HCEC 1CT (cell line): ENCODE measurements around the gene COPZ1.
"Not testable (repeated sequence)": the region's sequence is repeated elsewhere in the genome, so short reads cannot be mapped to it uniquely, and the experiment has no call there.

Experiments
- DNase-seq: peaks from one replicate; pipeline ENCODE4 v3.0.0-alpha.2; 2017

The COPZ1 gene, protein sequence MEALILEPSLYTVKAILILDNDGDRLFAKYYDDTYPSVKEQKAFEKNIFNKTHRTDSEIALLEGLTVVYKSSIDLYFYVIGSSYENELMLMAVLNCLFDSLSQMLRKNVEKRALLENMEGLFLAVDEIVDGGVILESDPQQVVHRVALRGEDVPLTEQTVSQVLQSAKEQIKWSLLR

DNA sequence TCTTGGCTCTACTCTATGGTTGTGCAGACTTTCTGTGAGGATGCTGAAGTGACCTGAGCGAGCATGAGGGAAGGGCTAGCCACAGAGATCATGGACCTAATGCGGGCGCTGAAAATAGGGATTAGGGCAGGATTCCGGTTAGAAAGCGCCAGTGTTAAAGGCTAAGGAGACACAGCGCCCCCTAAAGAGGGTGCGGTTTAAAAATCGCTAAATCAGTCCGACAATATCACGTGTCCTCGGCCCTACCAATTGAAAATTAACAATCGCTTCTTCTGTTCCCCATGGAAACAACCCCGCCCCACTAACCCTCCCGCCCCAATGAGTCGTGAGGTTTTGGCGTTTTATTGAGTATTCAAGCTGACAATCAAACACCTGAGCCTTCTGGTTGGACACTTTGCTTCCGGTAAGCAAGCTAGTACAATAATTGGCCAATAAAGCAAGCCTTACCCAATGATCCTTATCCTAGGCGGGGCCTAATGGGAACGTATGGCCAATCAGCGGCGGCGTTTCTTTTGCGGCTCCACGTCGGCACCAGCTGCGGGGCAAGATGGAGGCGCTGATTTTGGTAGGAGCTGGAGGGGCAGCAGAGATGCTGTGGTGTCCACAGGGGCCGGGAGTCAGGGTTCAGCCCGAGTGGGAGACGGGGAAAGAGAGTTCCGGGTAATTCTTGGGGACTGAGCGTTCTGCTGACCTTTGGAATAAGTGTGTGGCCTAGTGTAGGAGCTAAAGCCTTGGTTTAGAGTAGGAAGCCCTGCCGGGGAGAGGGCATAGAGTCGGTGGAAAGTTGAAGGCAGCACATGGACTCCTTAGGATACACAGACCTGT is at the start of gene COPZ1:
Gene COPZ1 (plus strand): TSS at position 515 of the 825 bp plus-strand sequence. CDS start 33 bp downstream, at position 548.
- peak; percentile 100 for DNase-seq

DNA sequence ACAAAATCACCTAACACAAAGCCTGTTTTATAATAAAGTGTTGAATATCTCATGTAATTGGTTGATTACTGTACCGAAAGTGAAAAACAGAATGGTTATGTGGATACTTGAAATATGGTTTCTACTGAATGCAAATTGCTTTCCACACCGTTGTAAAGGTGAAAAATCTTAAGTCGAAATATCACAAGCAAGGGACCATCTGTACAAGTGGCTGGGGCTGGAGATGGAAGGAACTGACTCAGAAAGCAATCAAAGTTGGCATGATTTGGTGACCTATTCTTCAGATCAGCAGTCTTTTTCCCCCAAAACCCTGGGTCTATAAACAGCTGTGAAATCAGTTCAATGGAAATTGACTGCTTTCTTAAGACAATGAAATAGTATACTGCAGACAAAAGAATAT is 48.6 kb upstream of the COPZ1 start:
- DNase-seq, result no peak

DNA sequence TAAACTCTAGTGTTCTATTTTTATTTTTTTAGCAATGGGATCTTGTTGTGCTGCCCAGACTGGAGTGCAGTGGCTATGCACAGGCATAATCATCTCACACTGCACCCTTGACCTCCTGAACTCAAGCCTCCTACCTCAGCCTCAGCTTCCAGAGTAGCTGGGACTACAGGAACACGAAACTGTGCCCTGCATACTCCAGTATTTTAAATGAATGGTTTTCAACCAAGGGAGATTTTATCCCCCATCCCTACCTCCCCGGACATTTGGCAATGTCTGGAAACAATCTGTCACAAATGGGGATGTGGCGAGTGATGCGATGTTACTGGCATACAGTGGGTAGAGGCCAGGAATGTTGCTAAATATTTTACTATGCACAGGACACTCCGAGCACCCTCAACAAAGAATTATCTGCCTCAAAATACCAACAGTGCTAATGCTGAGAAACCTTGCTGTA is 47.1 kb upstream of the COPZ1 start:
- peak; percentile 37 for DNase-seq

DNA sequence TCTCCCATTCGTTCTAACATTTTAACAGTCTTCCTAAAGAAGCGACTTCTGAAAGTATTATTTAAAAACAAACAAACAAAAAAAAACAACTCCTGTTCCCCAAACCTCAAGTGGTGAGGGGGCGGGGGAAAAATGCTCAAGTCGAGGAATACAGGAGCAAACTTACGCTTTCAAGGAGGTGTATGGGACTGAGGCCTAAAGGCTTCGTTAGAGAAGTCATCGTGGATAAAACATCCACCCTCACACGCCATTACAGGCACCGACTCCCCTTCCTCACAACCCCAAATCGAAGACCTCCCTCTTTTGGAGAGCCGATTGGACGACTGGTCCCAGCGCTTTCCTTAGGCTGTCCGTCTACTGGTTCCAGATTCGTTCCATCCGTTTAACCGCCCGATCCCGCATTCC is 45.7 kb upstream of the COPZ1 start:
- DNase-seq, result no peak

- DNase-seq, result peak; percentile 100
These were observed 45.1 kb upstream of the COPZ1 start, which contains the start of gene CBX5 for GRCh38 chr12:54279632-54280467. Gene CBX5 (minus strand): TSS chr12:54280122. CDS start chr12:54257650, 22,472 bp downstream.

DNA sequence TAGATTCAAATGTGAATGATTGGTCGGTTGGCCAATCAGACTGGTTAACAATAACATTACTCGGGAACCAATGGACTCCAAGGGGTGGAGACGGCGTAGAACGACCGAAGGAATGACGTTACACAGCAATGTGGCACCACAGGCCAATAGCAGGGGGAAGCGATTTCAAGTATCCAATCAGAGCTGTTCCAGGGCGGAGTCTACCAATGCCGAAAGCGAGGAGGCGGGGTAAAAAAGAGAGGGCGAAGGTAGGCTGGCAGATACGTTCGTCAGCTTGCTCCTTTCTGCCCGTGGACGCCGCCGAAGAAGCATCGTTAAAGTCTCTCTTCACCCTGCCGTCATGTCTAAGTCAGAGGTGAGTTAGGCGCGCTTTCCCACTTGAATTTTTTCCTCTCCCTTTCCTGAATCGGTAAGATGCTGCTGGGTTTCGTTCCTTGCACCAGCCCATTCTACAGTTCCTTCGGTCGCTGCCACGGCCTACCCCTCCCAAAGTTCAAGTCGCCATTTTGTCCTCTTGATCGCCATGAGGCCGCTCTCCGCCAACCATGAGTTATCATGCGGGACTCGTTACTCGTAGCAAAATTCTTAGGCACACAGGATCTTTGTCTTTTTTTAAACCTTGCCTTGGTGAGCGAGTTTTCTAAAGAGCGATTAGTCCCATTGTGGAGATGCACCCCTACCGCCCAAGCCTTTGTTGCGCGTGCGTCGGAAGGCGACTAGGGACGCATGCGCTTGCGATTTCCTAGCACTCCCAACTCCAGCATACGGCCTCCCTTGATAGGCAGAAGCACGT is 44.3 kb upstream of the COPZ1 start, which contains the start of gene HNRNPA1:
Gene HNRNPA1 (plus strand): TSS at position 259 of the 793 bp plus-strand sequence. CDS start 82 bp downstream, at position 341.
- DNase-seq, result peak; percentile 100

DNA sequence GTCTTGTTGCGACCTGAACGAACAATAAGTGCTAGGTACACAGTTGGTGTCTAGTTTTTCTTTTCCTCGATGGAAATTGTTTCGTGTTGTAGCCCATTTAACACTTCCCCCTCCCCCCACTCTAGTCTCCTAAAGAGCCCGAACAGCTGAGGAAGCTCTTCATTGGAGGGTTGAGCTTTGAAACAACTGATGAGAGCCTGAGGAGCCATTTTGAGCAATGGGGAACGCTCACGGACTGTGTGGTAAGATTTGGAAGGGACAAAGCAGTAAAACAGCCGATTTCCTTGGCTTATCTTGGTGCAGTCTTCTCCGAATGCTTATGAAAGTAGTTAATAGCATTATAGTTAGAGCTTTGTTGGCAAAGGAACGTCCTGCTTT is 43.7 kb upstream of the COPZ1 start:
- DNase-seq, result not testable (repeated sequence)

- DNase-seq, result not testable (repeated sequence)
These were observed 43.2 kb upstream of the COPZ1 start for GRCh38 chr12:54281694-54282093.

- no peak for DNase-seq
These were observed 41.9 kb upstream of the COPZ1 start for GRCh38 chr12:54282949-54283593.

GRCh38 chr12:54284070-54284780 is 40.7 kb upstream of the COPZ1 start:
- DNase-seq, result not testable (repeated sequence)

DNA sequence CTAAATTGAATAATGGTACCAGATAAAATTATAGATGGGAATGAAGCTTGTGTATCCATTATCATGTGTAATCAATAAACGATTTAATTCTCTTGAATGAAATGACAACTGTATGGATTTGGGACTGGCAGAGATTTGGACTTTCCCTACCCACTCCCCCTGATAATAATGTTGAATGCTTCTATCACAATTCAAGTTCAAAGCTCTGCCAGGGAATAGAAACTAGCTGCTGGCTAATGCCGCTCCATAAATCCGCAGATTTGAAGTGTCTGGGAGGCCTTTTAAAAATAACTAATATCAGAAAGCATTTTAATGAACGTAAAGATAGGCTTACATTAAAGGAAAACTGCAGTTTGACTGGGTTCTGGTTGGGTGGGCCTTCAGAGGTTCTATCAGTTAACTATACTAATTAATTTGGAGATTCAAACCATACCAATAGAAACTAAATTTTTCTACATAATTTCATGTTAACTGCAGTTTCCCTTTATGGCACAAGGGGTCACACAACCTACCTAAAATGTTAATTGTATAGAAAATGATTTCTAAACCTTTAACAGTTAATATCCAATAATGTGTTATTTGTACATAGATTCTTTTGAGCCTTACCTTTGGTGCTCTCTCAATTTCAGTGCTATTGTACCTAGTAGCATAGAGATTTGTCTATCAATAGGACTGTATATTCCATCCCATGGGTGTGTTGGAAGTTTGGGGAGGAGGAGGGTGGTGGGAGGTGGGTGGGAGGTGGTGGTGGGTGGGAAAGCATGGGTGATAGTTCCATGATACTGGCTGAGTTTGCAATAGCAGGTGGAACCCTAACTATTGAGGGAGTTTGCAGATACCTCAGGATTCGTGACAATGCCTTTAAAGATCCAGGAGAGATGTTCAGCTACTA is 39.5 kb upstream of the COPZ1 start:
- DNase-seq, result no peak

GRCh38 chr12:54286042-54287030 is 38.6 kb upstream of the COPZ1 start:
- DNase-seq, result no peak

DNA sequence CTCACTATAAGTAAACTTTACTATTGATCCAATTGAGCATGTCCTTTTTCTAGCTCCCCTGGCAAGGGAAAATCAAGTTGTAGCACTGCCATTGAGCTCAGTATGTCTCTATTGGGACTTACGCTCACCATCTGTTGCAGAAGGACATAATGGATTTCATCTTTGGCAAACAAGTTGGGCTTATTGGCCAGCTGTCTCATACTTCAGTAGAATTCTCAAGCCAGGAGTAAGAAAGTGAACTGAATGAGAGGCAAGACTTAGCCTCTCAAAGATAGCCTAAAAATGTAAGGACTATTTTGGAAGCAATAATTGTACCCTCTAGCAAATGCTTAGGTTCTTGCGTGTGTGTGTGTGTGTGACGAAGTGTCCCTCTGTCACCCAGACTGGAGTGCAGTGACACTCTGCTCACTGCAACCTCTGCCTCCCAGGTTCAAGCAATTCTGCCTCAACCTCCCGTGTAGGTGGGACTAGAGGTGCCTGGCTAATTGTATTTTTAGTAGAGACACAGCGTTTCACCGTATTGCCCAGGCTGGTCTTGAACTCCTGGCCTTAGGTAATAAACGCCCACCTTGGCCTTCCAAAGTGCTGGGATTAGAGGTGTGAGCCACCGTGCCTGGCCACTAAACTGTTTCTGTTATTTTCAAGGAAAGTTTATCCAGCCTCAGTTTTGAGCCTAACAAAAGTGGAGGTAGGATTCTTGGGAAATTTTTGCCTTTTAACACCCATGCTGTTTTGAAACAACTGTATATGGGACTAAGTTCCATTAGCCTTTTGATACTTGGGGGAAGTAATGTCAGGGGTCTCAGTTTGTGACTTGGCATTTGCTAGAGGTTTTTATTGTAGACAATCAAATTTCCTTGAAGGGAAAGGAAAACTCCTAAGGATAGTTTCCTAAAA is 37.4 kb upstream of the COPZ1 start:
- no peak for DNase-seq

DNA sequence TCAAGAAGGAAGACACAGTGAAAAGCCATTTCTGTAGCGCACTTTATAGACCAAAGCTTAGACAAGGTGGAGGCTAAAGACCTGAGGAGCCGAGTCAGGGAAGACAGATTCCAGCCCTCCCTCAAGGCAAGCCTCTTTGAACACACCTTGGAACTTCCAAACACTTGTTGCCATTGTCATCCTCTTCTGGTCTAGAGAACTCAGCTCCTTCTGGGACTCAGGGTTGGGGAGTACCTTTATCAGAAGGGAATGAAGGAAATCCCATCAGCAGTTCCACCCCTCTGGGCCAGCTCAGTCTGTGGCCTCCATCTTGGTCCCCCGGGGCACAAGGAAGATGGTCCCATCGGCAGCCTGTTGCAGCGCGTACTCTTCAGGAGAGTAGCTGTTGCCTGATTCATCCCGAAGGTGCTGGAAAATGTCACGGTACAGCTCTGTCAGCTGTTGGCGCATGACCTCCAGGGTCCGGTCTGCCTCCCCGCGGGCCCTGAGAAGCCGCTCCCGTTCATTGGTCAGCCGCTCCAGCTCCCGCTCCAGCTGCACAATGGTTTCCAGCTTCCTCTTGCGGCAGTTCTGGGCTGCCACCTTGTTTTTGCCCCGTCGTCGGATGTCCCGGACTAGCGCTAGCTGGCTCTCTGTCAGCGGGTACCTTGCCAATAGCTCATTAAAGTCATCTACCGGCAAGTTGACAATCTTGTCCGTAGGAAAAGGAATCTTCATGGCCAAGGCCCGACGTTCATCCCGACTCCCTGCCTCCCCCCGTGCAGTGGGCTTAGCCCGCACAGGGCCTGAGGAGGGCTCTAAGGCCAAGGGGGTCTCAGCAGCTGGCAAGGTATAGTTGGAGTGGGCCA is 32.6 kb upstream of the COPZ1 start:
- no peak for DNase-seq

- DNase-seq, result no peak
These were observed 32.0 kb upstream of the COPZ1 start for GRCh38 chr12:54292931-54293241.

DNA sequence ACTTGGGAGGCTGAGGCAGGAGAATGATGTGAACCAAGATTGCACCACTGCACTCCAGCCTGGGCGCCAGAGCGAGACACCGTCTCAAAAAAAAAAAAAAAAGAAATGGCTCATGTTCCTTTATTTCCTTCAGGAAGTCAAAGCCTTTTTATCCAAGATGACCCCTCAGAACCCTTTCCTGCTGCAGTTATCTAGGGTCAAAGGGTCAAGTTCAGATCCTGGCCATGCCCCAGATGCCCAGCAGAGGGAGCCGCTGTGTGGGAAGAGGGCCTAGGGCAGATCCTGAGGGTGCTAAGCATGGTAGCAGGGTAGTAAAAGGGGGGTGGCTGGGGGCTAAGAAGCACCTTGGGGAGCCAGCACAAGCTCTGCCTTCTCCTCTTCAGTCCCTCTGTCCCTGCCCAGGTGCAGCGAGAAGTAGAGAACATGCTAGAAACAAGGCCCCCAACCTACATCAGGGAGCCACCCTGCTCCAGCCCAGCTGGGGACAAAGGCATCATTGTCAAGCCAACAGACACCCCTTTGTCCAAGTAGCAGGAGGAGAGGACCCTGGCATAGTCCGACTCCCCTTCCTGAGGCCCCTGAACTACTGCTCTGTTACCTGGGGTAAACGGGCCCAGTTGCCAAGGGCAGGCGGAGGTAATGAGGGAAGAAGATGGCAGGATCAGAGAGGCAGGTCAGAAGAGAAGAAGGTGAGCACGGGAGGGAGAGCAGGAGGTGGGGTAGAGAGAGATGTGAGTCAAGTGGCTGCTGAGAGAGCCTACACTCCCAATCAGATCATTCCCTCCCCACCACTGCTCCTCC is 30.6 kb upstream of the COPZ1 start:
- peak; percentile 35 for DNase-seq
